ENCODE data around the gene TMEM175.

The TMEM175 gene

GRCh38 chr4:1000686-1001260, 68.5 kb downstream of the TMEM175 start:
- no peak for TF ChIP-seq CTCF (IDR thresholded peaks at IDR 0.05)

GRCh38 chr4:1001561-1002130, 69.4 kb downstream of the TMEM175 start:
- TF ChIP-seq CTCF (IDR thresholded peaks at IDR 0.05) = no peak

- TF ChIP-seq CTCF (IDR thresholded peaks at IDR 0.05) = no peak
These were observed 69.9 kb downstream of the TMEM175 start for GRCh38 chr4:1002131-1002630.

- no peak for TF ChIP-seq CTCF (IDR thresholded peaks at IDR 0.05)
These were observed 70.5 kb downstream of the TMEM175 start for GRCh38 chr4:1002631-1003251.

GRCh38 chr4:1003271-1004070, 71.2 kb downstream of the TMEM175 start:
- no peak for TF ChIP-seq CTCF (IDR thresholded peaks at IDR 0.05)

- no peak for TF ChIP-seq CTCF (IDR thresholded peaks at IDR 0.05)
These were observed 71.8 kb downstream of the TMEM175 start for GRCh38 chr4:1004071-1004418.

GRCh38 chr4:1004557-1005485, 72.6 kb downstream of the TMEM175 start:
- no peak for TF ChIP-seq CTCF (IDR thresholded peaks at IDR 0.05)
